H1 (cell line): ENCODE data around the gene HNRNPH3.

Experiments used
- ATF3 ChIP-seq: IDR thresholded peaks from 2 replicates; pipeline ENCODE4 v1.6.1; 2011; ENCODE audit warnings: low read depth, mild to moderate bottlenecking, low read length; ENCODE audit not compliant: insufficient read depth
- CTCF ChIP-seq, 3 experiments: IDR thresholded peaks; 1 replicate in 2 of 3; 2 replicates in 1 of 3; pipeline versions ENCODE4 v1.5.1 to v1.6.1; 2011; ENCODE audit warnings: low read length in 3 of 3, mild to moderate bottlenecking in 3 of 3, inconsistent platforms in 2 of 3, low read depth in 1 of 3, moderate library complexity in 1 of 3; ENCODE audit not compliant: insufficient read depth in 1 of 3; ENCODE audit errors: control extremely low read depth in 1 of 3
- EZH2 ChIP-seq: fragments of 200-600 bp; sonication (generic); IDR thresholded peaks from 2 replicates; pipeline ENCODE4 v1.7.1; 2012; ENCODE audit warnings: low read depth, mild to moderate bottlenecking, moderate library complexity, low read length, inconsistent platforms; ENCODE audit not compliant: severe bottlenecking

GRCh38 chr10:68302503-68302823 lies 29.4 kb upstream of the HNRNPH3 start:
- TF ChIP-seq EZH2 (no peak), CTCF (IDR thresholded peaks at IDR 0.05; ENCODE audit: control extremely low read depth in 1 of 3, insufficient read depth in 1 of 3, low read depth in 1 of 3, low read length in 3 of 3) (no peak), ATF3 (no peak)
